ENCODE measurements around the gene ZFAND2B.

ZFAND2B gene

GRCh38 chr2:219168526-219168925 lies 38.1 kb upstream of the ZFAND2B start:
- Histone ChIP-seq H3K4me3 (ENCODE audit: low read depth, low read length) (no peak overlapping the region), H2AFZ (ENCODE audit: low read length, unreplicated experiment) (no peak overlapping the region), H3K27ac (ENCODE audit: low read depth, low read length) (no peak overlapping the region), H3K4me1 (ENCODE audit: control insufficient read depth, insufficient read depth, low read length, unreplicated experiment) (no peaks in the 10 kb centered on the region), H3K79me2 (ENCODE audit: control insufficient read depth, insufficient read depth, low read length, unreplicated experiment) (no peaks in the 10 kb centered on the region), H3K27me3 (ENCODE audit: insufficient read depth, low read length) (no peaks in the 10 kb centered on the region), H3K36me3 (ENCODE audit: insufficient read depth, low read length) (no peaks in the 10 kb centered on the region)

- Histone ChIP-seq H2AFZ (ENCODE audit: low read length, unreplicated experiment) (no peak overlapping the region), H3K36me3 (ENCODE audit: insufficient read depth, low read length) (no peaks in the 10 kb centered on the region), H3K4me3 (ENCODE audit: low read depth, low read length) (no peak overlapping the region), H3K79me2 (ENCODE audit: control insufficient read depth, insufficient read depth, low read length, unreplicated experiment) (no peaks in the 10 kb centered on the region), H3K27ac (ENCODE audit: low read depth, low read length) (no peak overlapping the region), H3K4me1 (ENCODE audit: control insufficient read depth, insufficient read depth, low read length, unreplicated experiment) (no peaks in the 10 kb centered on the region), H3K27me3 (ENCODE audit: insufficient read depth, low read length) (no peaks in the 10 kb centered on the region)
Observed at GRCh38 chr2:219168932-219169331, 37.6 kb upstream of the ZFAND2B start.

GRCh38 chr2:219169930-219170654 lies 36.5 kb upstream of the ZFAND2B start, which contains the start of gene SLC23A3:
Gene SLC23A3, minus strand, starts transcription at chr2:219170029. Its CDS starts 45 bp downstream, at chr2:219169984.
- no peaks in the 10 kb centered on the region for H3K27me3 ChIP-seq (ENCODE audit: insufficient read depth, low read length)
- H3K79me2 ChIP-seq (ENCODE audit: control insufficient read depth, insufficient read depth, low read length, unreplicated experiment): peaks cover 4% of the 10 kb centered on the region
- no peak within 1 kb of the TSS for H3K4me3 ChIP-seq (ENCODE audit: low read depth, low read length)
- no peak within 1 kb of the TSS for H2AFZ ChIP-seq (ENCODE audit: low read length, unreplicated experiment)
- H3K36me3 ChIP-seq (ENCODE audit: insufficient read depth, low read length): no peaks in the 10 kb centered on the region
- H3K27ac ChIP-seq (ENCODE audit: low read depth, low read length): no peak within 1 kb of the TSS
- peaks cover 3% of the 10 kb centered on the region for H3K4me1 ChIP-seq (ENCODE audit: control insufficient read depth, insufficient read depth, low read length, unreplicated experiment)

- Histone ChIP-seq H3K27ac (ENCODE audit: low read depth, low read length) (no peak overlapping the region), H2AFZ (ENCODE audit: low read length, unreplicated experiment) (no peak overlapping the region), H3K4me3 (ENCODE audit: low read depth, low read length) (no peak overlapping the region), H3K36me3 (ENCODE audit: insufficient read depth, low read length) (no peaks in the 10 kb centered on the region), H3K79me2 (ENCODE audit: control insufficient read depth, insufficient read depth, low read length, unreplicated experiment) (peaks cover 12% of the 10 kb centered on the region), H3K4me1 (ENCODE audit: control insufficient read depth, insufficient read depth, low read length, unreplicated experiment) (peaks cover 11% of the 10 kb centered on the region), H3K27me3 (ENCODE audit: insufficient read depth, low read length) (no peaks in the 10 kb centered on the region)
Observed at GRCh38 chr2:219171231-219171651, 35.3 kb upstream of the ZFAND2B start.

- H2AFZ ChIP-seq (ENCODE audit: low read length, unreplicated experiment): no peak overlapping the region
Observed at GRCh38 chr2:219172231-219173154, 34.1 kb upstream of the ZFAND2B start.

GRCh38 chr2:219173176-219173575 lies 33.4 kb upstream of the ZFAND2B start:
- peaks cover 12% of the 10 kb centered on the region for H3K79me2 ChIP-seq (ENCODE audit: control insufficient read depth, insufficient read depth, low read length, unreplicated experiment)
- H3K27ac ChIP-seq (ENCODE audit: low read depth, low read length): no peak overlapping the region
- H3K4me1 ChIP-seq (ENCODE audit: control insufficient read depth, insufficient read depth, low read length, unreplicated experiment): peaks cover 11% of the 10 kb centered on the region
- H3K4me3 ChIP-seq (ENCODE audit: low read depth, low read length): no peak overlapping the region
- H3K27me3 ChIP-seq (ENCODE audit: insufficient read depth, low read length): no peaks in the 10 kb centered on the region
- H3K36me3 ChIP-seq (ENCODE audit: insufficient read depth, low read length): no peaks in the 10 kb centered on the region
- H2AFZ ChIP-seq (ENCODE audit: low read length, unreplicated experiment): no peak overlapping the region

More at GRCh38 chr2:219172231-219173154, 34.1 kb upstream of the ZFAND2B start:
- no peak overlapping the region for H3K4me3 ChIP-seq (ENCODE audit: low read depth, low read length)
- H3K36me3 ChIP-seq (ENCODE audit: insufficient read depth, low read length): no peaks in the 10 kb centered on the region
- no peaks in the 10 kb centered on the region for H3K27me3 ChIP-seq (ENCODE audit: insufficient read depth, low read length)
- no peak overlapping the region for H3K27ac ChIP-seq (ENCODE audit: low read depth, low read length)
- H3K79me2 ChIP-seq (ENCODE audit: control insufficient read depth, insufficient read depth, low read length, unreplicated experiment): peaks cover 12% of the 10 kb centered on the region
- H3K4me1 ChIP-seq (ENCODE audit: control insufficient read depth, insufficient read depth, low read length, unreplicated experiment): peaks cover 11% of the 10 kb centered on the region

- Histone ChIP-seq H3K27ac (ENCODE audit: low read depth, low read length) (no peak overlapping the region), H3K36me3 (ENCODE audit: insufficient read depth, low read length) (no peaks in the 10 kb centered on the region), H3K4me3 (ENCODE audit: low read depth, low read length) (no peak overlapping the region), H3K27me3 (ENCODE audit: insufficient read depth, low read length) (no peaks in the 10 kb centered on the region), H3K79me2 (ENCODE audit: control insufficient read depth, insufficient read depth, low read length, unreplicated experiment) (peaks cover 20% of the 10 kb centered on the region), H3K4me1 (ENCODE audit: control insufficient read depth, insufficient read depth, low read length, unreplicated experiment) (peaks cover 13% of the 10 kb centered on the region), H2AFZ (ENCODE audit: low read length, unreplicated experiment) (no peak overlapping the region)
Observed at GRCh38 chr2:219174146-219174545, 32.4 kb upstream of the ZFAND2B start.

GRCh38 chr2:219174801-219175200 lies 31.8 kb upstream of the ZFAND2B start:
- H3K4me3 ChIP-seq (ENCODE audit: low read depth, low read length): no peak overlapping the region
- H3K79me2 ChIP-seq (ENCODE audit: control insufficient read depth, insufficient read depth, low read length, unreplicated experiment): peaks cover 26% of the 10 kb centered on the region
- no peaks in the 10 kb centered on the region for H3K27me3 ChIP-seq (ENCODE audit: insufficient read depth, low read length)
- H2AFZ ChIP-seq (ENCODE audit: low read length, unreplicated experiment): no peak overlapping the region
- H3K4me1 ChIP-seq (ENCODE audit: control insufficient read depth, insufficient read depth, low read length, unreplicated experiment): peaks cover 19% of the 10 kb centered on the region
- H3K27ac ChIP-seq (ENCODE audit: low read depth, low read length): no peak overlapping the region
- H3K36me3 ChIP-seq (ENCODE audit: insufficient read depth, low read length): no peaks in the 10 kb centered on the region

GRCh38 chr2:219175486-219175885 lies 31.1 kb upstream of the ZFAND2B start:
- Histone ChIP-seq H2AFZ (ENCODE audit: low read length, unreplicated experiment) (no peak overlapping the region), H3K4me1 (ENCODE audit: control insufficient read depth, insufficient read depth, low read length, unreplicated experiment) (peaks cover 19% of the 10 kb centered on the region), H3K27me3 (ENCODE audit: insufficient read depth, low read length) (no peaks in the 10 kb centered on the region), H3K79me2 (ENCODE audit: control insufficient read depth, insufficient read depth, low read length, unreplicated experiment) (peaks cover 33% of the 10 kb centered on the region), H3K36me3 (ENCODE audit: insufficient read depth, low read length) (no peaks in the 10 kb centered on the region), H3K4me3 (ENCODE audit: low read depth, low read length) (peak overlapping the region; percentile 88), H3K27ac (ENCODE audit: low read depth, low read length) (no peak overlapping the region)

GRCh38 chr2:219175928-219176817 lies 30.4 kb upstream of the ZFAND2B start:
- Histone ChIP-seq H3K79me2 (ENCODE audit: control insufficient read depth, insufficient read depth, low read length, unreplicated experiment) (peaks cover 33% of the 10 kb centered on the region), H3K4me3 (ENCODE audit: low read depth, low read length) (peak overlapping the region; percentile 88), H3K27ac (ENCODE audit: low read depth, low read length) (peak overlapping the region; percentile 93; the same call in 1 of the 2 replicates), H2AFZ (ENCODE audit: low read length, unreplicated experiment) (peak overlapping the region; percentile 82), H3K4me1 (ENCODE audit: control insufficient read depth, insufficient read depth, low read length, unreplicated experiment) (peaks cover 19% of the 10 kb centered on the region), H3K36me3 (ENCODE audit: insufficient read depth, low read length) (no peaks in the 10 kb centered on the region), H3K27me3 (ENCODE audit: insufficient read depth, low read length) (no peaks in the 10 kb centered on the region)
